GM12865 (cell line): ENCODE data around the gene HRH3.

Experiments
- DNase-seq: peaks from one replicate; pipeline ENCODE4 v3.0.0; 2010; ENCODE audit warnings: low read depth
- H3K4me3 ChIP-seq: 2 replicates; pipeline ENCODE4 v1.5.1; 2011; ENCODE audit warnings: mild to moderate bottlenecking, low read depth, low read length, control low read depth
- CTCF ChIP-seq: IDR thresholded peaks from 2 replicates; pipeline ENCODE4 v1.5.1; 2011; ENCODE audit warnings: low read length, control low read depth, low read depth, inconsistent platforms; ENCODE audit not compliant: insufficient read depth; ENCODE audit errors: missing control alignments

Gene HRH3

DNA sequence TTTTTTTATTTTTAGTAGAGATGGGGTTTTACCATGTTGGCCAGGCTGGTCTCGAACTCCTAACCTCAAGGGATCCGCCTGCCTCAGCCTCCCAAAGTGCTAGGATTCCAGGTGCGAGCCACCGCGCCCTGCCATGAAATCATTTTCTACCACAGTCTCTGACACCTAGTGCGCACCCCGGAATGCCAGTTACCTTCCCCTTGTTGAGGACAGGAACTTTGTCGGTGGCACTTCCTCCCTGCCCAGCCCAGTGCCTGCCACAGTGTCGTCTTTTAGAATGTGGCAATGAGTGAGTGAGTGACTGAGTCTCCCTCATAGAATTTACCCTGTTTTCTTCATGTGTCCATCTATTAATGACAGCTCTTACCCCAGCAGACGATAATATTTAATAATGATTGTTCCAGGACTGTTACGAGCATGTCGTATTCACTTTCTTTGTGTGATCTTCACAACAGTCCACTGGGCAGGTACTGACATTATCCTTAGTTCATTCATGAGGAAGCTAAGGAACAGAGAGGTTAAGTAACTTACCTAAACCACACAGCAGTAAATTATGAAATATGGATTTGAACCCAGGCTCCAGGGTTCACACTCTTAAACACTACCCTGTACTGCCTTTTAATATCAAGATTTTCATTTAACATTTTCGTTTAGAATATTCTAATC lies 20.1 kb upstream of the HRH3 start:
- TF ChIP-seq CTCF, result no peak
- no peak for DNase-seq
- H3K4me3 ChIP-seq, result no peak overlapping the region

- no peak for DNase-seq
- H3K4me3 ChIP-seq, result peak overlapping the region; percentile 73
- no peak for TF ChIP-seq CTCF
Measured at GRCh38 chr20:62239278-62239879, 19.3 kb upstream of the HRH3 start.

GRCh38 chr20:62238569-62239277 lies 18.6 kb upstream of the HRH3 start:
- H3K4me3 ChIP-seq, result peak overlapping the region; percentile 73
- no peak for TF ChIP-seq CTCF
- DNase-seq, result peak; percentile 22

GRCh38 chr20:62237801-62238568 lies 17.9 kb upstream of the HRH3 start, which contains the start of gene OSBPL2:
Gene OSBPL2, plus strand, starts transcription at chr20:62238521. Its CDS starts 17,664 bp downstream, at chr20:62256185.
- TF ChIP-seq CTCF, result no peak
- peak within 1 kb of the TSS; percentile 73 for H3K4me3 ChIP-seq
- DNase-seq, result peak; percentile 99

DNA sequence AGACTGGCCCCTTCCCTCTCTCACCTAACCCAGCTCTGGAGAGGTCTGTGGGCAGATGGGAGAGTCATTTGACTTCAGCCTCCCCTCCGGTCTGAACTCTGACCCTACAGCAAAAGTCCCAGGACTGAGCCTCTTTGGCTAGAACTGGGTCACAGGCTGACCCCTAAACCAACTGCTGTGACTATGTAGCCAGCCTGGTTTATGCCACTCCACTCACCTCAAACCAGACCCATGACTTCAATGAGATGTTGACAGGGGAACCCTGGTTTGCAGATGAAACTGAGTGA lies 17.4 kb upstream of the HRH3 start:
- no peak overlapping the region for H3K4me3 ChIP-seq
- DNase-seq, result no peak
- no peak for TF ChIP-seq CTCF

DNA sequence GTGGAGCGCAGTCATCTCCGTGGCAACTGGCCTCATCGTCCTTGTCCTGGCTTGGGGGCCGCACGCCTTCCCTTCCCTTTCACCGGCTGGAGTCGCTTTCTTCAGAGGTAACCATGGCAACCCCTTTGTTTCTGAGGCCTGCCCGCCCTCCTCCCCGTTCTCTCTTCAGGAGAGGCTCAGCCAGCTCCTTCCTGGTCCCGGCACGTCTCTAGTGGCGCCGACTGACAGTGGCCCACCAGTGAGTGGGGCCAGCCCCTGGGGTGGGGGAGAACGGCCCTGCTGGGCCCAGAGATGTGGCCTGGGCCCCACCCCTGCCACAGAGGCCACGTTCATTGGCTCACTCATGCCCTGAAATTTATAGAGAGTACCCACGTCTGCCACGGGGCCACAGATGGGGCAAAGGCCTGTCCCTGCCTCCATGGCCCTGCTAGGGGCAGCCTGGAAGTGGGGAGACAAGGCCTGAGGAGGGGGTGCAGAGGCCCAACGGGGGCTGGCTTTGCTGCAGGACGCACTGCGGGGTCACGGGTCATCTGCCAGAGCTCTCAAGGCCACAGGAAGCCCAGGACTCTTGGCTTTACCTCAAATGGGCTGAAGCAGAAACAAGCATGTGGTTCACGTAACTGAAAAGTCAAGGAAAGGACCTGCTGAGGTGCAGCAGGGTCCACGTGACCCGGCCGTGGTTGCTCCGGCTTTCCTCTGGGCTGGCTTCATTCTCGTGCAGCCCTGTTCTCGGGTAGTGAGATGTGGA lies 16.9 kb upstream of the HRH3 start:
- no peak for TF ChIP-seq CTCF
- no peak overlapping the region for H3K4me3 ChIP-seq
- no peak for DNase-seq
